IMR-90 (cell line): Measurements from ENCODE around the gene EHHADH. TPM values are rescaled to one million over a fixed set of nuclear protein-coding genes. Genes with fewer than 3 reads are reported as not detected.

Source experiments
- ATAC-seq: fragments of 200-7000 bp; cut with Tn5 transposase; 2 replicates; pipeline ENCODE4 v1.9.1; 2020; ENCODE audit warnings: low read depth, mild to moderate bottlenecking, moderate library complexity
- BruUV-seq: library from RNA; stranded (reverse); fragments of 400-500 nt; replicated peaks from 2 replicates; lab custom pipeline; 2021; lab: Mats Ljungman, UMichigan
- CTCF ChIA-PET: fragments of 300-600 bp; formaldehyde crosslinking; extraction: SDS; loops from one replicate; lab custom pipeline; 2021; ENCODE audit warnings: antibody characterized with exemption; lab: Yijun Ruan, JAX
- POLR2A ChIA-PET: fragments of 300-600 bp; sonication (Branson Sonifier 250); formaldehyde crosslinking; loops from one replicate; lab custom pipeline; 2022; ENCODE audit warnings: antibody characterized with exemption; ENCODE audit not compliant: unreplicated experiment; lab: Charles Lee
- DNase-seq: peaks from one replicate; pipeline ENCODE4 v3.0.0; 2013
- H2AFZ ChIP-seq: replicated peaks from 2 replicates; pipeline ENCODE3; 2013; ENCODE audit warnings: low read length, mild to moderate bottlenecking; ENCODE audit not compliant: poor library complexity
- H2AK5ac ChIP-seq: 2 replicates; pipeline ENCODE4 v1.6.1; 2013; ENCODE audit warnings: low read depth, low read length, inconsistent platforms
- H2AK9ac ChIP-seq: replicated peaks from 2 replicates; pipeline ENCODE3; 2013; ENCODE audit warnings: mild to moderate bottlenecking, low read depth, low read length, moderate library complexity; ENCODE audit not compliant: poor library complexity
- H2BK120ac ChIP-seq: 2 replicates; pipeline ENCODE4 v1.6.1; 2013; ENCODE audit warnings: low read depth, low read length, inconsistent platforms
- H2BK15ac ChIP-seq: 3 replicates; pipeline ENCODE4 v1.6.1; 2013; ENCODE audit warnings: low read depth, low read length, inconsistent platforms
- H2BK20ac ChIP-seq: 2 replicates; pipeline ENCODE4 v1.6.1; 2013; ENCODE audit warnings: low read depth, mild to moderate bottlenecking, inconsistent platforms, low read length, moderate library complexity
- H2BK5ac ChIP-seq: 2 replicates; pipeline ENCODE4 v1.6.1; 2013; ENCODE audit warnings: mild to moderate bottlenecking, low read depth, low read length, inconsistent platforms; ENCODE audit not compliant: poor library complexity, severe bottlenecking
- H3K14ac ChIP-seq: replicated peaks from 2 replicates; pipeline ENCODE4 v1.6.1; 2013; ENCODE audit warnings: low read depth, low read length, inconsistent platforms
- H3K18ac ChIP-seq: 2 replicates; pipeline ENCODE4 v1.6.1; 2013; ENCODE audit warnings: low read depth, low read length, control low read depth
- H3K23ac ChIP-seq: 2 replicates; pipeline ENCODE4 v1.6.1; 2013; ENCODE audit warnings: low read depth, low read length, inconsistent platforms
- H3K27ac ChIP-seq: 2 replicates; pipeline ENCODE4 v1.5.1; 2013; ENCODE audit warnings: mild to moderate bottlenecking, control low read depth, low read length; ENCODE audit not compliant: insufficient read depth
- H3K27me3 ChIP-seq: 2 replicates; pipeline ENCODE4 v1.6.1; 2013; ENCODE audit warnings: low read length; ENCODE audit not compliant: control insufficient read depth, insufficient read depth
- H3K36me3 ChIP-seq: 2 replicates; pipeline ENCODE4 v1.6.1; 2013; ENCODE audit warnings: low read length, mixed read lengths; ENCODE audit not compliant: control insufficient read depth, insufficient read depth
- H3K4ac ChIP-seq: 2 replicates; pipeline ENCODE4 v1.6.1; 2013; ENCODE audit warnings: low read depth, low read length, inconsistent platforms
- H3K4me1 ChIP-seq: 2 replicates; pipeline ENCODE4 v1.6.1; 2013; ENCODE audit warnings: low read length, mixed read lengths; ENCODE audit not compliant: control insufficient read depth, insufficient read depth
- H3K4me2 ChIP-seq: 2 replicates; pipeline ENCODE4 v1.6.1; 2013; ENCODE audit warnings: low read depth, mild to moderate bottlenecking, control low read depth, low read length, moderate library complexity
- H3K4me3 ChIP-seq: 2 replicates; pipeline ENCODE4 v1.5.1; 2013; ENCODE audit warnings: low read depth, mild to moderate bottlenecking, control low read depth, low read length, moderate library complexity; ENCODE audit not compliant: insufficient read depth
- H3K56ac ChIP-seq: 2 replicates; pipeline ENCODE4 v1.6.1; 2013; ENCODE audit warnings: low read length, inconsistent platforms; ENCODE audit not compliant: insufficient read depth; ENCODE audit errors: extremely low read depth
- H3K79me1 ChIP-seq, 2 experiments: 2 replicates each; pipeline ENCODE4 v1.6.1; 2013; ENCODE audit warnings: low read length in 2 of 2, inconsistent platforms in 1 of 2, low read depth in 1 of 2
- H3K9ac ChIP-seq: 2 replicates; pipeline ENCODE4 v1.6.1; 2013; ENCODE audit warnings: low read depth, low read length, control low read depth
- H3K9me1 ChIP-seq: 2 replicates; pipeline ENCODE4 v1.6.1; 2013; ENCODE audit warnings: low read length, inconsistent platforms; ENCODE audit not compliant: insufficient read depth
- H3K9me3 ChIP-seq: 2 replicates; pipeline ENCODE4 v1.6.1; 2013; ENCODE audit warnings: low read length; ENCODE audit not compliant: control insufficient read depth, insufficient read depth
- H4K20me1 ChIP-seq: 2 replicates; pipeline ENCODE4 v1.6.1; 2013; ENCODE audit warnings: low read length, inconsistent platforms; ENCODE audit not compliant: insufficient read depth
- H4K5ac ChIP-seq: 2 replicates; pipeline ENCODE4 v1.6.1; 2013; ENCODE audit warnings: mild to moderate bottlenecking, low read depth, low read length, control low read depth
- H4K8ac ChIP-seq, 2 experiments: 2 replicates each; pipeline ENCODE4 v1.6.1; 2013; ENCODE audit warnings: low read depth in 2 of 2, low read length in 2 of 2, control low read depth in 1 of 2, inconsistent platforms in 1 of 2
- H4K91ac ChIP-seq: 2 replicates; pipeline ENCODE4 v1.6.1; 2013; ENCODE audit warnings: low read depth, low read length, inconsistent platforms; ENCODE audit not compliant: insufficient read depth
- CEBPB ChIP-seq: IDR thresholded peaks from 2 replicates; pipeline ENCODE4 v1.6.1; 2012; ENCODE audit warnings: low read depth, low read length, improper control_type of control experiment
- CHD1 ChIP-seq: IDR thresholded peaks from 2 replicates; pipeline ENCODE4 v1.6.1; 2012; ENCODE audit warnings: low read depth, low read length, improper control_type of control experiment
- FOS ChIP-seq: fragments of 150-350 bp; IDR thresholded peaks from 2 replicates; pipeline ENCODE4 v1.6.1; 2016; ENCODE audit warnings: low read depth, low read length
- MXI1 ChIP-seq: IDR thresholded peaks from 2 replicates; pipeline ENCODE4 v1.6.1; 2012; ENCODE audit warnings: low read depth, mild to moderate bottlenecking, low read length, moderate library complexity, borderline replicate concordance
- WGBS, 2 experiments: methylation state at CpG; one replicate each; pipeline versions ENCODE4 v1.1.5 to v1.1.7; 2013; ENCODE audit warnings: missing lambda C conversion rate in 2 of 2; ENCODE audit not compliant: insufficient read length in 1 of 2; ENCODE audit errors: extremely low coverage in 2 of 2; 5-methylcytosine and 5-hydroxymethylcytosine counted together
- dilution Hi-C: fragments of 300-500 bp; cut with HindIII; formaldehyde crosslinking; loops from one replicate; pipeline ENCODE4 v1.14.3; 2018; ENCODE audit warnings: low sequenced_read_pairs; ENCODE audit not compliant: unreplicated experiment
- in situ Hi-C: fragments of 300-500 bp; cut with MboI; formaldehyde crosslinking; loops from 3 replicates; pipeline ENCODE4 v1.14.3; 2019; ENCODE audit warnings: low sequenced_read_pairs, inconsistent platforms, mixed read lengths
- intact Hi-C: fragments of 100-400 bp; cut with micrococcal nuclease; formaldehyde crosslinking; loops from 2 replicates; pipeline ENCODE4 v1.10.0; 2022
- polyA plus RNA-seq, 3 experiments: library from polyadenylated mRNA; depleted of rRNA; stranded (reverse); fragments of >200 nt; gene quantifications; 2 replicates each; pipeline ENCODE4 v1.2.3, GENCODE V29; 2012; ENCODE audit warnings: low replicate concordance in 1 of 3
- total RNA-seq: library from RNA; depleted of rRNA; stranded (reverse); fragments of >200 nt; gene quantifications from 2 replicates; pipeline ENCODE4 v1.2.3, GENCODE V29; 2012

Gene EHHADH
- total and polyA plus RNA-seq, 2 of the 4 experiments (the other 2 are of a cell fraction), result 2.0 to 4.7 TPM

DNA sequence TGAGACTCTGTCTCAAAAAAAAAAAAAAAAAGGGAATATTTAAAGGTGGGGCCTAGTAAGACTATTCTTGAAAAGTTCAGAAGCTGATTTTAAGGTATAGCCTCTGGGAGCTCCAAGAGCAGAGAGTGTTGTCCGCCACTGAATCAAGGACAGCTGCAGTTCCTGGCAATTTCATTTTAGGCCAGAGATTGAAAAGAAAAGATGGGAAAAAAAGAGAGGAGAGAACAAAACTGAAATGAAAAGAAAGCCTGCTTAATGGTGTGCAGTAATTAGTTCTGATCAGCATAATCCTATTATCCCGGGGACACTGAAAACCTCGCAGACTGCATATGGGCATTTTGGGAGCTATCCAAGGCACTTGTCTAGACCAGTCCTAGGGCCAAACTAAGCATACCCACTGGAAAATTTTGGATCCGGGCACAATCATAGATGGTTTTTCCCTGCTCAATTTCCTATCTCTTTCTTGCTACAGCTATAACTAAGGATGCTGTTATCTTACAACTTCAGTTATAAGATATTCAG is 43.2 kb downstream of the EHHADH start:
- ChIA-PET POLR2A (no interaction called here), CTCF (no interaction called here)
- no CpG with 5 or more reads among the region's 4 CpGs for WGBS, 2 experiments
- H4K91ac ChIP-seq, result no peak overlapping the region
- no peak overlapping the region for H2AFZ ChIP-seq
- ATAC-seq (no peak), DNase-seq (no peak)
- H3K79me1 ChIP-seq, result no peaks in the 10 kb centered on the region
- no TSS peak for BruUV-seq
- H4K8ac ChIP-seq, result no peak overlapping the region
- intact Hi-C loops, result loop anchor here (5.0 kb wide), 1 partner anchor 333 kb away; no protein-coding TSS in a partner anchor
- no peaks in the 10 kb centered on the region for H3K4me1 ChIP-seq
- no peak overlapping the region for H3K27ac ChIP-seq
- no peak for TF ChIP-seq FOS
- TF ChIP-seq CEBPB, result no peak
- no peak for TF ChIP-seq CHD1
- no peak for TF ChIP-seq MXI1
- peaks cover 3% of the 10 kb centered on the region; the same call in 1 of the 2 replicates for H3K9me1 ChIP-seq
- no peak overlapping the region for H3K18ac ChIP-seq
- H3K4me3 ChIP-seq, result no peak overlapping the region
- in situ Hi-C loops, result no loop called here
- no peaks in the 10 kb centered on the region for H3K9me3 ChIP-seq
- H3K4ac ChIP-seq, result no peak overlapping the region
- H3K56ac ChIP-seq, result no peak overlapping the region
- no peak overlapping the region for H3K23ac ChIP-seq
- no peak overlapping the region for H2BK120ac ChIP-seq
- H2BK20ac ChIP-seq, result no peak overlapping the region
- no peak overlapping the region for H3K14ac ChIP-seq
- no peak overlapping the region for H2BK15ac ChIP-seq
- H3K4me2 ChIP-seq, result no peak overlapping the region
- no peaks in the 10 kb centered on the region for H3K36me3 ChIP-seq
- H3K9ac ChIP-seq, result no peak overlapping the region
- no peak overlapping the region for H2BK5ac ChIP-seq
- H2AK9ac ChIP-seq, result no peak overlapping the region
- dilution Hi-C loops, result no loop called here
- H3K27me3 ChIP-seq, result no peaks in the 10 kb centered on the region
- no peak overlapping the region for H2AK5ac ChIP-seq
- no peak overlapping the region for H4K5ac ChIP-seq
- no peaks in the 10 kb centered on the region for H4K20me1 ChIP-seq
